Measurements from ENCODE around the gene PACRG. TPM values are rescaled to one million over a fixed set of nuclear protein-coding genes. Genes with fewer than 3 reads are reported as not detected.
"Not testable (repeated sequence)": the region's sequence is repeated elsewhere in the genome, so short reads cannot be mapped to it uniquely, and the experiment has no call there.

Gene PACRG
- polyA plus RNA-seq, 1 donor = 1.5 TPM

GRCh38 chr6:162974685-162975084, 246.9 kb downstream of the PACRG start:
- H3K27me3 ChIP-seq (ENCODE audit: control insufficient read depth, insufficient read depth, low read length) = no peaks in the 10 kb centered on the region
- no peaks in the 10 kb centered on the region for H3K4me1 ChIP-seq (ENCODE audit: control insufficient read depth, insufficient read depth, low read length)
- no peak overlapping the region for H3K27ac ChIP-seq (ENCODE audit: low read length)
- no peak overlapping the region for H3K4me3 ChIP-seq (ENCODE audit: low read length)
- H3K9me3 ChIP-seq (ENCODE audit: control insufficient read depth, low read depth, low read length) = no peaks in the 10 kb centered on the region
- DNase-seq = no peak
- WGBS (ENCODE audit: insufficient coverage, low lambda C conversion rate) = 83% methylated on average over 2 of the region's 6 CpGs
- H3K36me3 ChIP-seq (ENCODE audit: control insufficient read depth, insufficient read depth, low read length) = no peaks in the 10 kb centered on the region

GRCh38 chr6:162976141-162976540, 248.4 kb downstream of the PACRG start:
- 71% methylated on average over 5 of the region's 5 CpGs for WGBS (ENCODE audit: insufficient coverage, low lambda C conversion rate)
- Histone ChIP-seq H3K4me1 (ENCODE audit: control insufficient read depth, insufficient read depth, low read length) (no peaks in the 10 kb centered on the region), H3K36me3 (ENCODE audit: control insufficient read depth, insufficient read depth, low read length) (no peaks in the 10 kb centered on the region), H3K27me3 (ENCODE audit: control insufficient read depth, insufficient read depth, low read length) (no peaks in the 10 kb centered on the region), H3K4me3 (ENCODE audit: low read length) (no peak overlapping the region), H3K9me3 (ENCODE audit: control insufficient read depth, low read depth, low read length) (no peaks in the 10 kb centered on the region), H3K27ac (ENCODE audit: low read length) (no peak overlapping the region)
- DNase-seq = no peak

GRCh38 chr6:162983234-162983633, 255.5 kb downstream of the PACRG start:
- H3K4me1 ChIP-seq (ENCODE audit: control insufficient read depth, insufficient read depth, low read length); H3K27me3 ChIP-seq (ENCODE audit: control insufficient read depth, insufficient read depth, low read length); H3K36me3 ChIP-seq (ENCODE audit: control insufficient read depth, insufficient read depth, low read length); H3K4me3 ChIP-seq (ENCODE audit: low read length); H3K27ac ChIP-seq (ENCODE audit: low read length); H3K9me3 ChIP-seq (ENCODE audit: control insufficient read depth, low read depth, low read length); DNase-seq: not testable (repeated sequence)
- WGBS (ENCODE audit: insufficient coverage, low lambda C conversion rate) = no CpG with 5 or more reads among the region's 1 CpG

- H3K36me3 ChIP-seq (ENCODE audit: control insufficient read depth, insufficient read depth, low read length) = no peaks in the 10 kb centered on the region
- no peak overlapping the region for H3K27ac ChIP-seq (ENCODE audit: low read length)
- no peak for DNase-seq
- no peaks in the 10 kb centered on the region for H3K9me3 ChIP-seq (ENCODE audit: control insufficient read depth, low read depth, low read length)
- 100% methylated on average over 1 of the region's 1 CpG for WGBS (ENCODE audit: insufficient coverage, low lambda C conversion rate)
- H3K4me1 ChIP-seq (ENCODE audit: control insufficient read depth, insufficient read depth, low read length) = no peaks in the 10 kb centered on the region
- no peak overlapping the region for H3K4me3 ChIP-seq (ENCODE audit: low read length)
- H3K27me3 ChIP-seq (ENCODE audit: control insufficient read depth, insufficient read depth, low read length) = no peaks in the 10 kb centered on the region
Measured at GRCh38 chr6:162998777-162999176, 271.0 kb downstream of the PACRG start.

GRCh38 chr6:162999575-163000285, 272.0 kb downstream of the PACRG start:
- WGBS (ENCODE audit: insufficient coverage, low lambda C conversion rate) = 83% methylated on average over 1 of the region's 5 CpGs
- DNase-seq = no peak
- no peak overlapping the region for H3K4me3 ChIP-seq (ENCODE audit: low read length)
- H3K4me1 ChIP-seq (ENCODE audit: control insufficient read depth, insufficient read depth, low read length) = no peaks in the 10 kb centered on the region
- no peak overlapping the region for H3K27ac ChIP-seq (ENCODE audit: low read length)
- no peaks in the 10 kb centered on the region for H3K36me3 ChIP-seq (ENCODE audit: control insufficient read depth, insufficient read depth, low read length)
- no peaks in the 10 kb centered on the region for H3K27me3 ChIP-seq (ENCODE audit: control insufficient read depth, insufficient read depth, low read length)
- no peaks in the 10 kb centered on the region for H3K9me3 ChIP-seq (ENCODE audit: control insufficient read depth, low read depth, low read length)

- H3K27ac ChIP-seq (ENCODE audit: low read length) = no peak overlapping the region
- H3K4me3 ChIP-seq (ENCODE audit: low read length) = no peak overlapping the region
- H3K27me3 ChIP-seq (ENCODE audit: control insufficient read depth, insufficient read depth, low read length) = no peaks in the 10 kb centered on the region
- WGBS (ENCODE audit: insufficient coverage, low lambda C conversion rate) = 78% methylated on average over 1 of the region's 3 CpGs
- H3K4me1 ChIP-seq (ENCODE audit: control insufficient read depth, insufficient read depth, low read length) = no peaks in the 10 kb centered on the region
- H3K9me3 ChIP-seq (ENCODE audit: control insufficient read depth, low read depth, low read length) = no peaks in the 10 kb centered on the region
- H3K36me3 ChIP-seq (ENCODE audit: control insufficient read depth, insufficient read depth, low read length) = no peaks in the 10 kb centered on the region
- DNase-seq = no peak
Measured at GRCh38 chr6:163001330-163001729, 273.6 kb downstream of the PACRG start.

GRCh38 chr6:163008186-163008585, 280.4 kb downstream of the PACRG start:
- no peak for DNase-seq
- 60% methylated on average over 1 of the region's 6 CpGs for WGBS (ENCODE audit: insufficient coverage, low lambda C conversion rate)
- Histone ChIP-seq H3K36me3 (ENCODE audit: control insufficient read depth, insufficient read depth, low read length) (no peaks in the 10 kb centered on the region), H3K4me3 (ENCODE audit: low read length) (no peak overlapping the region), H3K27ac (ENCODE audit: low read length) (no peak overlapping the region), H3K4me1 (ENCODE audit: control insufficient read depth, insufficient read depth, low read length) (no peaks in the 10 kb centered on the region), H3K9me3 (ENCODE audit: control insufficient read depth, low read depth, low read length) (no peaks in the 10 kb centered on the region), H3K27me3 (ENCODE audit: control insufficient read depth, insufficient read depth, low read length) (no peaks in the 10 kb centered on the region)

- H3K36me3 ChIP-seq (ENCODE audit: control insufficient read depth, insufficient read depth, low read length) = no peaks in the 10 kb centered on the region
- H3K9me3 ChIP-seq (ENCODE audit: control insufficient read depth, low read depth, low read length) = no peaks in the 10 kb centered on the region
- no peaks in the 10 kb centered on the region for H3K27me3 ChIP-seq (ENCODE audit: control insufficient read depth, insufficient read depth, low read length)
- no peak overlapping the region for H3K27ac ChIP-seq (ENCODE audit: low read length)
- H3K4me3 ChIP-seq (ENCODE audit: low read length) = no peak overlapping the region
- H3K4me1 ChIP-seq (ENCODE audit: control insufficient read depth, insufficient read depth, low read length) = no peaks in the 10 kb centered on the region
- WGBS (ENCODE audit: insufficient coverage, low lambda C conversion rate) = no CpG with 5 or more reads among the region's 5 CpGs
- no peak for DNase-seq
Measured at GRCh38 chr6:163008626-163009025, 280.9 kb downstream of the PACRG start.

- DNase-seq = no peak
- Histone ChIP-seq H3K9me3 (ENCODE audit: control insufficient read depth, low read depth, low read length) (no peaks in the 10 kb centered on the region), H3K4me1 (ENCODE audit: control insufficient read depth, insufficient read depth, low read length) (no peaks in the 10 kb centered on the region), H3K27me3 (ENCODE audit: control insufficient read depth, insufficient read depth, low read length) (no peaks in the 10 kb centered on the region), H3K4me3 (ENCODE audit: low read length) (no peak overlapping the region), H3K36me3 (ENCODE audit: control insufficient read depth, insufficient read depth, low read length) (no peaks in the 10 kb centered on the region), H3K27ac (ENCODE audit: low read length) (no peak overlapping the region)
- WGBS (ENCODE audit: insufficient coverage, low lambda C conversion rate) = 89% methylated on average over 3 of the region's 5 CpGs
Measured at GRCh38 chr6:163010145-163010544, 282.4 kb downstream of the PACRG start.

- Histone ChIP-seq H3K4me3 (ENCODE audit: low read length) (no peak overlapping the region), H3K27me3 (ENCODE audit: control insufficient read depth, insufficient read depth, low read length) (no peaks in the 10 kb centered on the region), H3K9me3 (ENCODE audit: control insufficient read depth, low read depth, low read length) (no peaks in the 10 kb centered on the region), H3K4me1 (ENCODE audit: control insufficient read depth, insufficient read depth, low read length) (no peaks in the 10 kb centered on the region), H3K27ac (ENCODE audit: low read length) (no peak overlapping the region), H3K36me3 (ENCODE audit: control insufficient read depth, insufficient read depth, low read length) (no peaks in the 10 kb centered on the region)
- no CpG with 5 or more reads among the region's 1 CpG for WGBS (ENCODE audit: insufficient coverage, low lambda C conversion rate)
- DNase-seq = no peak
Measured at GRCh38 chr6:163014736-163015135, 287.0 kb downstream of the PACRG start.

GRCh38 chr6:163017801-163018200, 290.0 kb downstream of the PACRG start:
- WGBS (ENCODE audit: insufficient coverage, low lambda C conversion rate) = 90% methylated on average over 1 of the region's 1 CpG
- DNase-seq = no peak

More at GRCh38 chr6:163017801-163018200, 290.0 kb downstream of the PACRG start:
- Histone ChIP-seq H3K4me3 (ENCODE audit: low read length) (no peak overlapping the region), H3K9me3 (ENCODE audit: control insufficient read depth, low read depth, low read length) (no peaks in the 10 kb centered on the region), H3K27me3 (ENCODE audit: control insufficient read depth, insufficient read depth, low read length) (no peaks in the 10 kb centered on the region), H3K4me1 (ENCODE audit: control insufficient read depth, insufficient read depth, low read length) (no peaks in the 10 kb centered on the region), H3K27ac (ENCODE audit: low read length) (no peak overlapping the region), H3K36me3 (ENCODE audit: control insufficient read depth, insufficient read depth, low read length) (no peaks in the 10 kb centered on the region)
